ENCODE measurements around the gene FAM107B.

FAM107B gene

DNA sequence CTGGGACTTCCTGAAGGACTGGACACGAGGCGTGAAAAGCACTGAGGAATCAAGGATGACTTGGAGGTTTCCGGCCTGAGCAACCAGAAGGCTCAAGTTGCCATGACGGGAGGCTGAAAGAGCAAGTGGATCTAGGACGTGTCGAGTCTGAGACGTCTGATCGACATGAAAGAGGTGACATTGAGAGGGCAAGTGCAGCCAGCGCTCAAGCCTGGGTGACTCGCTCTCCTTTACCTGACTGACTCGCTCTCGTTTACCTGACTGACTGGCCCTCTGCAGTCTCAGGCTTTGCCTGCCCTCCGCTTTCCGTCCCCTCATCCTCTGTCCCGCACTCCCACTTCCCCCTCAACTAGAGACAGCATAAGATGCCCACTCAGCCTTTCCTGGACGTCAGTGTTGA lies 241.4 kb downstream of the FAM107B start:
- DNase-seq (ENCODE audit: low spot score): no peak

DNA sequence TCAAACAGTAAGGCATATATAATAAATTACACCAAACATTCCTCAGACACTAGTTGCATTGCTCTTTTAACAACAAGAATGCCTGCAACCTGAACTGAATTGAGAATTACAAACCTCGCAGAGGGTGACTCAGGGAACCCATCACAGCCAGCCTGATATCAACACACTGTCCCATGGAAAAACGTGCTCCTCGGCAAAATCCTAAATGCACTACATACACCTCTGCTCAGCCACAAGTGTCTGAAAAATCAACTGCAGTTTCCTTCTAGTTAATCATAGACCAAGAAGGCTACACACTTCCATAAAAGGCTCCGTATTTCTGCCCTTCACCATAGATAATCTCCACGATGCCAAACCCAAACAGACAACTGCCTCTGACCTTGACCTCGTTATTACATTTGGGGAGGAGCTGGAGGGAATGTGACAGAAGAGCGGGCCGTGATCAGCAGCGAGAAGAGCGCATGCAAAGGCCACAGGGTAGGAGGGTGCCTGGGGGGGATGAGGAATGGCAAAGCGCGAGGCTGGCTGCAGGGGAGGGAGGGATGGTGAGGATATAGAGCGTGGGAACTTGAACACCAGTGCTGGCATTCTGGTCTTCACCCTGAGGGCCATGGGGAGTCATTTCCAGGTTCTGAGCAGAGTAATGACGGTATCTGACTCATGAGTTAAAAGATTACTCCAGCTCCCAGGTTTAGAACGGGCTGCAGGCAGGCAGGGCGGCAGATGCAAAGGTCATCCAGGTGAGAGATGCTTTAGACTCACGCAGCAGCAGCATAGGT lies 242.0 kb downstream of the FAM107B start:
- peak; percentile 95 for DNase-seq (ENCODE audit: low spot score)

- DNase-seq (ENCODE audit: low spot score): peak; percentile 49
These were observed 242.7 kb downstream of the FAM107B start for GRCh38 chr10:14531974-14532373.

DNA sequence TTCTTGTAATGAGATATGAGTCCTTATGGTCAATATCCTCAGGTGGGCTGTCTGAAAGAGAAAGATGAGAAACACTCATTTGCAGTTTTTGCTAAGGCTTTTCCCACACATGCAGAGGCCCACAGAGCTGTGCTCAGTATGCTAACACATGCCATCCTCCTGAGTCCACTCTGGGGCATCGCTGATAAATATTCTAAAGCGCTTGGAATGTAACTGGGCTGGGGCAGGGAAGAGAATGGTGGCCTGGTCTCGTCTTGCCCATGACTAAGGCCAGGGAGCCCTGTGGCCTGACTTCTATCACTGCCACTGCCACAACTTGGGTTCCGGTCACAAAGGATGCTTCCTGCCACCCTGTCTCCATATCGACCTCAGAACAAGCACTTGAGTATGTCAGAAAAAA lies 244.2 kb downstream of the FAM107B start:
- peak; percentile 41 for DNase-seq (ENCODE audit: low spot score)

GRCh38 chr10:14529351-14529750 lies 245.3 kb downstream of the FAM107B start:
- DNase-seq (ENCODE audit: low spot score): no peak

GRCh38 chr10:14528450-14528849 lies 246.2 kb downstream of the FAM107B start:
- DNase-seq (ENCODE audit: low spot score): no peak

GRCh38 chr10:14527915-14528314 lies 246.8 kb downstream of the FAM107B start:
- no peak for DNase-seq (ENCODE audit: low spot score)

DNA sequence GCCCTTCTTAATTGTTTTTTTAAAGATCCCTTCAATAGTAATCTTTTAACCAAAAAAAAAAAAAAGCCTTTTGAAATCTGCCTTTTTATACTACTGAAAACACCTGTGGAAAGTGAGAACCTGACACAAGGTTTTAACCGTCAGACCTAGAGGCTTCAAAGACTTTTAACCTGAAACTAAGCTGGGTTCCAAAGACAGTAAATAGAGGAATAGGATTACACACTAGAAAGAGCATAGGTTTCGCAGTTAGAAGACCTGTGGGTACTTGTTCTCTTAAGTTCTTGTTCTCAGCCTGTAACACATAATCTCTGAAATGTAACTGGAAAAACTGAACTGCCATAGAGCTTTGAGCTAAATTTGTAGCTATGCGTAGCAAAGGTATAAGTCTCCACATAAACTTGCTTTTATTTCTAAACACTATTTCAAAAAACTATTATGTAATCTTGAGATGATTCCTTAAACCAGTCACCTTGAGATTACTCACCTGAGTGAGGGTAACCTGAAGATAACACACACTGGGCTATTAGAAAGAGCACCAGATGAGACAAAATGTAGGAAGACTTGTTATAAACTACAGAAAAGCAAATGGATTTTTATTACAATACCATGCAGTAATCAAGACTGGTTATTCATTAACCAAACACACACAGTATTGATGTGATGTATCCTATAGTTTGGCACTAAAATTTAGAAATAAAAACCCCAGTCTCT lies 247.4 kb downstream of the FAM107B start:
- DNase-seq (ENCODE audit: low spot score): no peak

GRCh38 chr10:14526326-14526725 lies 248.4 kb downstream of the FAM107B start:
- DNase-seq (ENCODE audit: low spot score): no peak

GRCh38 chr10:14524691-14525324 lies 249.9 kb downstream of the FAM107B start:
- DNase-seq (ENCODE audit: low spot score): no peak

DNA sequence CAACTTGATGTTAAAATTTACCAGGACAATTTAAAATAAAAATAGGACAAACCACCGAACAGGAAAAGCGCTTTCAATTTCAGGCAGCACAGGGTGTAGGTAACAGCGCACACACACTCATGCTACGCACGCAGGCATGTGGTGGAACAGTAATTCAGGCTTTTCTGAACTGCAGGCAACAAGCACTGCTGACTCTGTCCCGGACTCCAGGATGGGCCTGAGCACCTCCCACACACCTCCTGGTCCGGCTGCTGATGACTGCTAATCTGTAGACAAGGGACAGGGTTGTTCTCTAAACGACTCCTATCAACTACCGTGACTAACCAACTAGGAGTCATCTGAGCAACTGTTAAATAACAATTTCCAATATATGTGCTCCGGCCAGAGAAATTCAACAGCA lies 251.4 kb downstream of the FAM107B start:
- peak; percentile 52 for DNase-seq (ENCODE audit: low spot score)

GRCh38 chr10:14519785-14520184 lies 254.9 kb downstream of the FAM107B start:
- DNase-seq (ENCODE audit: low spot score): no peak

- no peak for DNase-seq (ENCODE audit: low spot score)
These were observed 256.5 kb downstream of the FAM107B start for GRCh38 chr10:14518149-14518548.

GRCh38 chr10:14513123-14513522 lies 261.6 kb downstream of the FAM107B start:
- no peak for DNase-seq (ENCODE audit: low spot score)

DNA sequence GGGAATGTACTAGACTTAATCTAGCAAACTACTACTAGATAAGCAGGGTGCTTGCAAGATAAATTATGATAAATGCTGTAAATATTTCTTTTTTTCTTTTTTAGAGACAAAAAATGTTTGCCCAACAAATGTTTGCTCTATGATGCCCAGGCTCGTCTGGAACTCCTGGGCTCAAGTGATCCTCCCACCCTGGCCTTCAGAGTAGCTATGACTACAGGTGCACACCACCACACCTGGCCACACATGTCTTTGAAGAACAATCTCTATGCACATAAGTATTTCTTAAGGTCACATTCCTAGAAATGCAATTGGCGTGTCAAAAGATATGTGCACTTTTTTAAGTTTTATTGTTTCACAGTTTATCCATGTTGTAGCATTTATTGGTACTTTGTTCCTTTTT lies 264.4 kb downstream of the FAM107B start:
- no peak for DNase-seq (ENCODE audit: low spot score)

GRCh38 chr10:14508725-14509124 lies 266.0 kb downstream of the FAM107B start:
- DNase-seq (ENCODE audit: low spot score): no peak

DNA sequence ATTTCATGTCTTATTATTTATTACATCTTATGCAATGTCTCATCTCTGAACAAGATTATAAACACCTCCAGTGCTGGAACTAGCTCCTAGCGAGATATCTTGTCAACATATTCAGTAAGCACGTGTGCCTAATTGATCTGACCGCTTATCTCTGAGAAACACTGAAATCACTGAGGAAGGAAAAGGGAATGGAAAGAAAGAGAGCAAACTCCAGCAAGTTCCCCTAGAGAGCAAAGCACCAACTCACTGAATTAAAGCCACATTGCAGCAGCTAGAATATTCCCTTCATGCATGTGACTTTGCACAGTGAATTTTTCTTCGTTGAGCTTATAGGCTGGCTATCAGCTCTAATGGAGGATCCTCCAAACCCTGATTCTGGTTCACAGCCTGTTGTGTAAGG lies 266.9 kb downstream of the FAM107B start:
- no peak for DNase-seq (ENCODE audit: low spot score)

- DNase-seq (ENCODE audit: low spot score): peak; percentile 22
These were observed 267.5 kb downstream of the FAM107B start for GRCh38 chr10:14507176-14507575.

- DNase-seq (ENCODE audit: low spot score): peak; percentile 31
These were observed 272.3 kb downstream of the FAM107B start for GRCh38 chr10:14502431-14502830.

GRCh38 chr10:14500172-14500765 lies 274.4 kb downstream of the FAM107B start:
- DNase-seq (ENCODE audit: low spot score): no peak

GRCh38 chr10:14499601-14499904 lies 275.1 kb downstream of the FAM107B start:
- no peak for DNase-seq (ENCODE audit: low spot score)

DNA sequence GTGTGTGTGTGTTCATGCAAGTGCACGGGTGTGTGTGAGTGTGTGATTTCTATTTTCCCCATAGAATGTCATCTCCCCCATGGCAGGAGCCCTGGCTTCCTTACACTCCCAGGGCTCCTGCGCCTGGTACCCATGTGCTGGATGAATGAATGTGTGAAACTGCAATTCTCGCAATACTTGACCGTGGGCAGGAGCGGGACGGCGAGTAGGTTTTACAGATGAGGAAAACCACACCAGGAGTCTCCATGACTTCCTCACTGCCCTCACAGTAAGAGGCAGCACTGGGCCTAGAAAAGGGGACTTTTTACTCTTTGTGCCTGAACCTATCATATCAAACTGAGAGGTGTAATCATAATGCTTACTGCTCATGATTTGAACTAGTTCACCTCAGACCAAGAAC lies 276.4 kb downstream of the FAM107B start:
- DNase-seq (ENCODE audit: low spot score): no peak

DNA sequence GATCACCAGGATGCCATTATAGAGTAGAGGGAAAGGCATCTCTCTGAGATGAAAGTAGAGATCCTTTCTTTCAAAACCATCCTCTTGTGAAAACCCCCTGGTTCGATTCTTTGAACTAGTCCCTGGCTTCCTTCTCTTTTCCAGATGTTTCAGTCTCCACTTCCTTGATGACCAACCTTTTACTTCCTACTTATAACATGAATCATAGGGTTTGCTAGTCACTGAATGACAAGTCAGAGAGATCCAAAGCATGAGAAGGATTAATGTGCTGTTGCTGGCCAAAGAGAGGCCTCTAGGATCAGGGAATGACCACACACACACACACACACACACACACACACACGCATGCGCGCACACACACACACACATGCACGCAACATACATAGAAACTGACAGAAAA lies 282.9 kb downstream of the FAM107B start:
- DNase-seq (ENCODE audit: low spot score): peak; percentile 87
